Stimulated activated CD4-positive, alpha-beta T cell treated with anti-CD3 and anti-CD28 coated beads, Interleukin-1b, Interleukin-23, amount 100 ng/mL, for 4 hours (primary cell): ENCODE measurements around the gene CWC25.
A peak's percentile ranks its signal among the peaks of the same experiment; 100 is the strongest.
"Not testable (repeated sequence)": the region's sequence is repeated elsewhere in the genome, so short reads cannot be mapped to it uniquely, and the experiment has no call there.

ENCODE experiments used
- DNase-seq, 2 donors: peaks; one replicate each; pipeline ENCODE4 v3.0.0-alpha.2; 2020; ENCODE audit warnings: low read depth in 2 of 2

CWC25 gene

GRCh38 chr17:38789185-38789584 is 35.9 kb downstream of the CWC25 start:
- DNase-seq = no peak

DNA sequence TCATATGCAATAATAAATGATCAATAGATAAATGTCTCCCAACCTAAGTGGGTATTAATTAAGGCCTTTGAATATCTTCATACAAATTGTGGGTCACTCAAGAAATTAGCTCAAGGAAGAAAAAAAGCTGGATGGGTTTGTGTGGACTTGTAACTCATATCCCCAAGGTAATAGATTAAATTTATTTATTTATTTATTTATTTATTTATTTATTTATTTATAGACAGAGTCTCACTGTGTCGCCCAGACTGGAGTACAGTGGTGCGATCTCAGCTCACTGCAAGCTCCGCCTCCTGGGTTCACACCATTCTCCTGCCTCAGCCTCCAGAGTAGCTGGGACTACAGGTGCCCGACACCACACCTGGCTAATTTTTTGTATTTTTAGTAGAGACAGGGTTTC is 37.1 kb downstream of the CWC25 start:
- not testable (repeated sequence) for DNase-seq

DNA sequence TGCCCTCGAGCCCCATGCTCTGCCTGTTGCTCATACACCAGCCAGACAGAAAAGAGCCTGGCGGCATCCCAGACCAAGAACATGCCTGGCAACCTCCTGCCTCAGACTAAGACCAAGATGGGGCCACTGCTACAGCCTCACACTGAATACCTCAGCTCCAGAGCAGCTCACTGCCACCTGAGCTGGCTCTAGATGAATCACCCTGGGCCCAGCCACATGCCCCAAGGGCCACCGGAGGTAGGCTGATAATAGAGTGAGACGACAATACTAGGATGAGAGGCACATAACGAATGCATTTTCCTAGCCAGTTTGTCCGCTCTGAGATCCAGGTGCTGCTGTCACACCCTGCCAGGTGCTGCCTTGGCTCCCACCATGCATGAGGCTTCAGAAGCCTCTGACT is 38.7 kb downstream of the CWC25 start:
- no peak for DNase-seq

- DNase-seq = no peak
These were observed 41.9 kb downstream of the CWC25 start for GRCh38 chr17:38783227-38783626.

DNA sequence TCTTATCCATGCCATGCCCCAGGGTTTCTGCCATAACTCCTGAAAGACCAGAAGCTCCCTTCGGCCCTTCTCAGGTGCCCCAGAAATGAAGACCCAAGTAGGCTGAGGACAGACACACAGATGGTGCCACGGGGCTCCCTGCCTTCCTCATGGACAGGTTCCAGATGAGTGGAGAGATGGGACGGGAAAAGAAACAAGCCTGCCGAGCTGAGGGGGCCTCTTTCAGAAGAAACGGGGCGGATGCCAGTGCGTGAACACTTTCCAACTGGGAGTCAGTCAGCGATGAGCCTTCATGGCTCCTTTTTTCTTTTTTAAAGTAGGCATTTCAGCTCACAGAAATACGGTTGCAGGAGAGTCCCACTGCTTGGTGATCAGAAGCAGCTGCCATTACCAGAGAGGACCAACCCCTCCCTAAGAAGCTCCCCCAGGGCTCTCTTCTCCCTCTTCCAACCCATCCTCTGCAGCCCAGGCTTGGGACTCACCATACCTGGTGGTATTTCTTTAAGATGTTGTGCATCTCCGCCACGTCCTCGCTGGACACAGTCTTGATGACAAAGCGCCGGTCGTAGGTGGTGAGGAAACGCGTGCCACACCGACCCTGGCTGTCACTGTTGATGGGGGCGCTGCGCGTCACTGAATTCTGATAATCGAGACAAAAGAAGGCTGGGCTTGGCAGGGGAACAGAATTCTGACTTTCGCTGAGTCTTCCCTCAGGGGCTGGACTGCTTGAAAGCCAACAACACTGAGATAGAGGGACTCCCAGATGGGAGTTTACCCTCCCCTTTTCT is 45.0 kb downstream of the CWC25 start:
- DNase-seq = no peak

DNA sequence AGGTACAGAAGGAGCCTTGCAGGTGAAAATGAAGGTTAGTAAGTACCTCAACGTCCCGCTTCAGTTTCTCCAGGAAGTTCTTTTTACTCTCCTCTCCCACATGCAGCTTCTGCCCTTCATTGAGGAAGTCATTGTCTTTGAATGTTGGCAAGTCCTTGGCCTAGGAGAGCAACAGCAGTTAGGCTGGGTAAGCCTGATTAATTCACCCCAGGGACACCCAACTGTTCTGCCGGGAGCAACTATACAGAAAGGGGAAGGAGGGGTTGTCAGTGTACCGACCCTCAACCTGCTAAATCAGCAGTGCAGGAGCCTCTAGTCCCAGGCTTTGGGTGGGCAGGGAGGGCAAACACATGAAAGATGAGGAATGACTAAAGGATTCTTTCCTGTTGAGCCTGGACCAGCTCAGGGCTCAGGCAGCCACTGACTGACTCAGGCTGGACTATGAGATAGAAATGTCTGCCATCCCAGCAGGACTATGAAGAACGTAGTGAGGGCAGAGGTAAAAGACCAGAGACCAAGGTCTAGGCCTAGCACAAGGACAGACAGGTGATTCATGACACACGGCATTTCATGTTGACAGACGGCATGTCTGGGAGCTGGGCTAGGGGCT is 47.4 kb downstream of the CWC25 start:
- no peak for DNase-seq

GRCh38 chr17:38773258-38773657 is 51.9 kb downstream of the CWC25 start:
- DNase-seq = no peak

DNA sequence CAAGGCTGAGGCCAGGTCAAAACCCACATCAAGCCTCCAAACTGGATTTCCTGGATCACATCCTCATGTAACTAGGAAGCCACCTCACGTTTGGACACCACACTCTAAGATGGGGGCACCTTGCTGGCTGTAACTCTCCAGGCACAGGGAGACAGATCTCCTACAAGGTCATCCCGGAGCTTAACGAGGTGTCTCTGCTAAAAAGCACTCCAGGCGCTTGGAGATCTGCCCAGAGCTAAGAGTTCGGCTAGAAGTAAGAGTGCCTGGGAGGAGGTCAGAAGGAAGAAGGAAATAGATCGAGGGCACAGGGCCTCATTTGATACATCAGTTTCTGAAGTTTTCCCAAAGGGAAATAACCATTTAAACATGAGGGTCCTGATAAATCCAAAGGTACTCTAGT is 56.7 kb downstream of the CWC25 start:
- no peak for DNase-seq

DNA sequence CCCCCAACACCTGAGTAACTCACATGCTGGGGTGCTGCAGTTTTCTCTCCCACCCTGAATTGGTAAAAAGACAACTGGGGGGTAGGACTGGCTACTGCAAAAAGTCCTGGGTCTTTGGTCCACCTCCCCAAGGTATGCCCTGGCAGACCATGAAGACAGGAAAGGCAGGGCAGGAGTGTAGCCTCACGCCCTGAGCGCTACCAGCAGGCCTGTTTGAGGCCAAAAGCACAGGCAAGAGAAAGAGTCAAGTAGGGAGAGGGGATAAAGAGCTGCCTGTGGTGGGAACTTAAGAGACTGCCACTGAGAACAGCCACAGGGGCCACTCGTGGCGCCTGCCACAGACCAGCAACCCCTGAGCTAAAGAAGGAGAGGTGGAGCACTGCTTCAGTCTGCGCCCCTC is 58.8 kb downstream of the CWC25 start:
- DNase-seq = no peak

DNA sequence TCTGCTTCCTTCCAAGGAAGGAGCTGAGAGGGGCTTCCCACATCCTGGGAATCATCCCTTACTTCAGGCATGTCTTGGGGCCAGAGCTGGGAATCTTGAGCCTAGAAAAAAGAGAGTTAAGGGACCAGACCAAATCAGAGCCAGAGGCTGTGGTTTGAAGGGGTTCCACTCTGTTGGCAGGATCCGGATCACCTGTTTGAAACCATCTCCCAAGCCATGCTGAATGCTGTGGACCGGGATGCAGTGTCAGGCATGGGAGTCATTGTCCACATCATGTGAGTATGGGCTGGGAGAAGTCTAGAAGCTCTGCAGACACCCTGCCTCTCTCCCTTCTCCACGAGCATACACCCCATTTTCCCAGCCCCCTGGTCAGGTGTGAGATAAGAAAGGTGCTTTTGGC is 62.9 kb downstream of the CWC25 start:
- DNase-seq = no peak

DNA sequence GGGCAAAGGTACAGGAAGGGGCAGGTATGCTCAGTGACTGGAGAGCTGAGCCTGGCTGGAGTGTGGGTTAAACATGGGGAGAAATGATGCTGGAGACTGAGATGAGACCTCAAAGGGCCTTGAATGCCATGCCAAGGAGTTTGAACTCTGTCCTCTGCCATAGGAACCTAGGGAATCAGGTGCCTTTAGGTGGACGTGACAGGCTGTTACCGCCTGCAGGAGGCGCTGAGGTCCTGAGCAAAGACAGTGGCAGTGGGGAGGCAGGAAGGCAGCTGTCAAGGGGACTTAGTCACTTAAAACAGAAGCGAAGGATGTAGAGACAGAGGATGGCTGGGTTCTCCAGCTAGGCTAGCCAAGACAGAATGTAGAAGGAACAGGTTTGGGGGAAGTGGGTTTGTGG is 63.5 kb downstream of the CWC25 start:
- DNase-seq = no peak

GRCh38 chr17:38753071-38753506 is 72.0 kb downstream of the CWC25 start:
- no peak for DNase-seq

- DNase-seq = peak; percentile 93
These were observed 72.6 kb downstream of the CWC25 start, which contains the start of gene PSMB3 for GRCh38 chr17:38752308-38753070. Gene PSMB3 (plus strand): TSS chr17:38752741. CDS start chr17:38752827, 86 bp downstream.

- DNase-seq = peak; percentile 81
These were observed 73.3 kb downstream of the CWC25 start for GRCh38 chr17:38751808-38752307.

DNA sequence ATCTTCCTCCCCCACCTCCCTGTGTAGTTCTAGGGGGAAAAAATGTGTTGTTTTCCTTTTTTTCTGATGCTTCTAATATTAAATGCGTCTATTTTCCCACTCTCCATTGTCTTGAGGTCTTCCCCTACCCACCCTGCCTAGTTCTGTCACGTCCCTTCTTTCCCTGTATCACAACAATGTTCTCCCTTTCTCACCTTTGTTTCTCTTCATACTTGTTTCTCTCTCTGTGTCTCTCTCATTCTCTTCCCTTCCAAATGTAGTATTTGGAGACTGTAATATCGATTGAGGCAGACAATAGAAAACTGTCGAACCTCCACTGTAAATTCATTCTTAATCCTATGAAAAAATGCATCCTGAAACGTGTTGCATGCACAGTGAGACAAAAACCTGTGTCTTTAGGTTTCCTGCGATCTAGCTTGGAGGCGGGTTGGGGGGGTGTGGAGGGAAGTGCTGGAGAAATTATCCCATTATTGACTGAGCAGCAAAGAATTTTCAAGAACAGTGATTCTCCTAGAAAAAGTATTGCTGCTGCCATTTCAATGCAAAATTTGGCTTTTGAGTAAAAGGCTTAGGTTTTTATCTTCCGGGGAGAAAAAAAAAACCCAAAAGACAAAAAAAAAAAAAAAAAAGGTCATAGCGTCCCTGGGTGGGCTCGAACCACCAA is 73.8 kb downstream of the CWC25 start:
- DNase-seq = no peak
